Gastrocnemius medialis (tissue), 4 donors: ENCODE results near the gene DNTTIP2. TPM values are rescaled to one million over a fixed set of nuclear protein-coding genes. Genes with fewer than 3 reads are reported as not detected.

Experiments
- ATAC-seq, 2 donors: fragments of 150-250 bp; one replicate each; pipeline ENCODE4 v1.9.1; 2016
- DNase-seq, 2 donors: peaks; one replicate each; pipeline ENCODE4 v3.0.0-alpha.2; 2019
- H3K27ac ChIP-seq, 4 donors: fragments of 200-600 bp; sonication (generic); 1 replicate in 1 of 4; 2 replicates in 3 of 4; pipeline ENCODE4 v1.5.1; 2016 to 2018; ENCODE audit warnings: mild to moderate bottlenecking in 2 of 4, moderate library complexity in 1 of 4
- H3K27me3 ChIP-seq, 3 donors: fragments of 200-600 bp; sonication (generic) in 2 of 3; 1 replicate in 1 of 3; 2 replicates in 2 of 3; pipeline versions ENCODE4 v1.5.1 to v1.6.0; 2016 to 2019; ENCODE audit warnings: mild to moderate bottlenecking in 1 of 3, moderate library complexity in 1 of 3
- H3K36me3 ChIP-seq, 2 donors: fragments of 200-600 bp; sonication (generic) in 1 of 2; one replicate each; pipeline ENCODE4 v1.5.1; 2017 to 2018
- H3K4me1 ChIP-seq, 2 donors: fragments of 200-600 bp; sonication (generic) in 1 of 2; one replicate each; pipeline ENCODE4 v1.5.1; 2016 to 2017; ENCODE audit warnings: mild to moderate bottlenecking in 2 of 2
- H3K4me3 ChIP-seq, 4 donors: fragments of 200-600 bp; sonication (generic) in 3 of 4; 1 replicate in 1 of 4; 2 replicates in 3 of 4; pipeline ENCODE4 v1.5.1; 2016 to 2019; ENCODE audit warnings: mild to moderate bottlenecking in 2 of 4
- H3K9me3 ChIP-seq, 3 donors: fragments of 200-600 bp; sonication (generic) in 2 of 3; 1 replicate in 1 of 3; 2 replicates in 2 of 3; pipeline ENCODE4 v1.5.1; 2016 to 2019
- CTCF ChIP-seq, 5 experiments: fragments of 450-650 bp in 3 of 5; fragments of 200-600 bp in 2 of 5; sonication (generic) in 2 of 5; IDR thresholded peaks in 4 of 5; conservative IDR thresholded peaks in 1 of 5; 1 replicate in 4 of 5; 2 replicates in 1 of 5; pipeline ENCODE4 v1.5.1; 2016 to 2019; ENCODE audit warnings: antibody characterized with exemption in 5 of 5, mild to moderate bottlenecking in 3 of 5, moderate library complexity in 3 of 5
- POLR2A ChIP-seq, 2 donors: fragments of 450-650 bp; IDR thresholded peaks; one replicate each; pipeline ENCODE4 v1.6.1; 2017; ENCODE audit warnings: antibody characterized with exemption in 2 of 2, mild to moderate bottlenecking in 2 of 2, moderate library complexity in 2 of 2
- in situ Hi-C, 4 donors: fragments of 200-750 bp; cut with MboI; loops; one replicate each; pipeline versions ENCODE4 v1.15.0 to v1.8.0; 2017; ENCODE audit warnings: low sequenced_read_pairs in 4 of 4
- intact Hi-C: fragments of 100-400 bp; cut with DNase I; formaldehyde crosslinking; loops from one replicate; pipeline ENCODE4 v1.15.1; 2023; ENCODE audit warnings: low total_unique reads
- total RNA-seq, 4 donors: library from RNA; depleted of rRNA; stranded (reverse); fragments of >200 nt; gene quantifications; one replicate each; pipeline versions ENCODE4 v1.1.0 to v1.2.3, GENCODE V29; 2016

The DNTTIP2 gene
- total RNA-seq, 4 donors from 2014 or later = 50.4 to 75.3 (median 59.1) TPM

DNA sequence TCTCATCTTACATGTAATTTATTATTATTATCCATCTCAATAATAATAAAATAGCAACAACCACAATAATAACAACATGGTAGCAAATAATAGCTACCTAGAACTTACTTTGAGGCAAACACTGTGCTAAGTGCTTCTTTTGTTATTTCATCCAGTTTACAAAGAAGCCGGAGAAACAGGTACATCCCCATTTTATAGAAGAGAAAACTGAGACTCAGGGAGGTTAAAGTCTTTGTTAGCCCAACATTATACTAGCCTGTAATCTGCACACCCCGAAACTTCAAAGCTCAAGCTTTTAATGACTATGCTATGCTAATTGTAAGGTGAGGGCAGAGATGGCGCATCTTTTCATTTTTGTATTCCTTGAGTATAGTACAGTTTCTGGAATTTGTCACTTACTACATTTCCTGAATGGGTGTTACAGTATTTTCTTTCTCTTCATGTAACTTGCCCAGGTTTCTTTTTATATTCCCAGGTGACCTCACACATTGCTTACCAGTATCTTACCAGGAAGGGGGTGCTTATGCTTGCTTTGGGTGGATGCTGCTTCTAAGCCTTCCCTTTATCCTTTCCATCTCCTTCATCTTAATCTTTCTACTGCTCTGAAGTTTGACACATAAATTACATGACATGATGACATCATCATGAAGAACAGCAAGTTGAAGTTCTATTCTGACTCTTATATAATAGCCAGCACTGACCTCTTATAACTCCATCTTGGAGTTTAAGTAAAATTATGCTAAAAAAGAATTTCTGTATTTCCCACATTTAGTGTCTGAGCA, 21.9 kb upstream of the DNTTIP2 start:
- Histone ChIP-seq H3K4me3 (no peak overlapping the region), H3K27ac (no peak overlapping the region), H3K27me3 (no peaks in the 10 kb centered on the region), H3K4me1 (peaks cover 0 to 12% of the 10 kb centered on the region in 2 donors), H3K36me3 (peaks cover 0 to 60% of the 10 kb centered on the region in 2 donors), H3K9me3 (no peaks in the 10 kb centered on the region)
- ATAC-seq (no peak), DNase-seq (no peak)
- intact Hi-C loops = no loop called here
- TF ChIP-seq CTCF (IDR thresholded peaks at IDR 0.05 in 4 of 5, conservative IDR thresholded peaks at IDR 0.05 in 1 of 5) (no peak), POLR2A (IDR thresholded peaks at IDR 0.05) (no peak)
- in situ Hi-C loops = no loop called here

- no peak overlapping the region for H3K4me3 ChIP-seq
- H3K36me3 ChIP-seq = peaks cover 0 to 72% of the 10 kb centered on the region in 2 donors
- in situ Hi-C loops = no loop called here
- no peak for TF ChIP-seq CTCF (IDR thresholded peaks at IDR 0.05 in 4 of 5, conservative IDR thresholded peaks at IDR 0.05 in 1 of 5)
- TF ChIP-seq POLR2A (IDR thresholded peaks at IDR 0.05) = no peak
- ATAC-seq (no peak), DNase-seq (no peak)
- intact Hi-C loops = no loop called here
- peaks cover 0 to 6% of the 10 kb centered on the region in 2 donors for H3K4me1 ChIP-seq
- no peaks in the 10 kb centered on the region for H3K9me3 ChIP-seq
- H3K27ac ChIP-seq = no peak overlapping the region
- H3K27me3 ChIP-seq = no peaks in the 10 kb centered on the region
Measured at GRCh38 chr1:93899543-93900207, 20.7 kb upstream of the DNTTIP2 start.

- Histone ChIP-seq H3K27me3 (no peaks in the 10 kb centered on the region), H3K4me1 (no peaks in the 10 kb centered on the region), H3K9me3 (no peaks in the 10 kb centered on the region), H3K36me3 (peaks cover 4 to 69% of the 10 kb centered on the region in 2 donors), H3K27ac (no peak overlapping the region), H3K4me3 (no peak overlapping the region)
- intact Hi-C loops = no loop called here
- in situ Hi-C loops = no loop called here
- DNase-seq (no peak), ATAC-seq (no peak)
- TF ChIP-seq CTCF (IDR thresholded peaks at IDR 0.05 in 4 of 5, conservative IDR thresholded peaks at IDR 0.05 in 1 of 5) (no peak), POLR2A (IDR thresholded peaks at IDR 0.05) (no peak)
Measured at GRCh38 chr1:93888900-93889299, 9.9 kb upstream of the DNTTIP2 start.

DNA sequence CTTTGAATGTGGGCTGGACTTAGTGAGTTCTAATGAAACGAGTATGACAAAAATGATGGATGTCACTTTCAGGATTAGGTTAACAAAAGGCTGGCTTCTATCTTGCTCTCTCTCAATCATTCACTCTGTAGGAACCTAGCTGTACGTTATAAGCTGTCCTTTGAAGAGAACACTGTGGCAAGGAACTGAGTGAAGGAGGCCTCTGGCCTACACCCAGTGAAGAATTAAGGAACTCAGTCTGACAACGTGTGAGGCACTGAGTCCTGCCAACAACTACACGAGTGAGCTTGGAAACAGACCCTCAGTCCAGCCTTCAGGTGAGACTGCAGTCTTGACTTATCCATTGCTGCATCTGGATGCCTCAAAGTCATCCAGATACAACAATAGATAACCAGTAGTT, 3.3 kb upstream of the DNTTIP2 start:
- peaks cover 0 to 8% of the 10 kb centered on the region in 2 donors for H3K36me3 ChIP-seq
- in situ Hi-C loops (no loop called here), intact Hi-C loops (no loop called here)
- peaks cover 15 to 17% of the 10 kb centered on the region in 2 donors for H3K4me1 ChIP-seq
- TF ChIP-seq POLR2A (IDR thresholded peaks at IDR 0.05) = no peak
- no peak for TF ChIP-seq CTCF (IDR thresholded peaks at IDR 0.05 in 4 of 5, conservative IDR thresholded peaks at IDR 0.05 in 1 of 5)
- H3K4me3 ChIP-seq = no peak overlapping the region
- no peaks in the 10 kb centered on the region for H3K27me3 ChIP-seq
- no peak overlapping the region for H3K27ac ChIP-seq
- H3K9me3 ChIP-seq = no peaks in the 10 kb centered on the region
- ATAC-seq = no peak
- DNase-seq = no peak
